T-helper 17 cell (primary cell): ENCODE data around the gene DAND5. TPM values are rescaled to one million over a fixed set of nuclear protein-coding genes. Genes with fewer than 3 reads are reported as not detected.
"Not testable (repeated sequence)": the region's sequence is repeated elsewhere in the genome, so short reads cannot be mapped to it uniquely, and the experiment has no call there.

Experiments
- ATAC-seq: fragments of 150-1000 bp; cut with Tn5 transposase; 2 replicates; pipeline ENCODE4 v1.10.0; 2021; ENCODE audit warnings: mild to moderate bottlenecking, moderate library complexity
- DNase-seq, 3 donors: peaks; one replicate each; pipeline versions ENCODE4 v3.0.0 to v3.0.0-alpha.2; 2020 to 2021
- H3K9me3 ChIP-seq: one replicate; pipeline ENCODE4 v1.7.0; 2013; ENCODE audit warnings: low read length, mild to moderate bottlenecking; ENCODE audit not compliant: control insufficient read depth, poor library complexity, severe bottlenecking
- H3K27ac Mint-ChIP-seq: one replicate; pipeline ENCODE4 v1.8.0; 2022; ENCODE audit warnings: mild to moderate bottlenecking, moderate library complexity, mixed read lengths
- H3K27me3 Mint-ChIP-seq: one replicate; pipeline ENCODE4 v1.8.0; 2022; ENCODE audit warnings: mixed read lengths
- H3K36me3 Mint-ChIP-seq: one replicate; pipeline ENCODE4 v1.8.0; 2022; ENCODE audit warnings: low read depth, mixed read lengths
- H3K4me1 Mint-ChIP-seq: one replicate; pipeline ENCODE4 v1.8.0; 2022; ENCODE audit warnings: mild to moderate bottlenecking, mixed read lengths
- H3K4me3 Mint-ChIP-seq: one replicate; pipeline ENCODE4 v1.8.0; 2022; ENCODE audit warnings: mild to moderate bottlenecking, moderate library complexity, mixed read lengths
- total RNA-seq, 4 donors: library from RNA in 2 of 4; stranded (reverse) in 2 of 4; gene quantifications; one replicate each; pipeline ENCODE4 v1.2.3 and lab custom pipeline; 2022 to 2026

The DAND5 gene
- total RNA-seq, 2 donors from 2014 or later: not detected

GRCh38 chr19:12959481-12959880 is 9.9 kb upstream of the DAND5 start:
- peaks cover 17% of the 10 kb centered on the region for H3K4me1 Mint-ChIP-seq
- no peaks in the 10 kb centered on the region for H3K27me3 Mint-ChIP-seq
- H3K36me3 Mint-ChIP-seq: peaks cover 4% of the 10 kb centered on the region
- H3K27ac Mint-ChIP-seq: no peak overlapping the region
- no peak for ATAC-seq
- no peak for DNase-seq
- H3K4me3 Mint-ChIP-seq: no peak overlapping the region
- H3K9me3 ChIP-seq: no peaks in the 10 kb centered on the region

GRCh38 chr19:12965017-12965811 is 4.2 kb upstream of the DAND5 start:
- peak; percentile 95 for ATAC-seq
- Mint-ChIP-seq H3K27ac (peak overlapping the region; percentile 65), H3K4me3 (peak overlapping the region; percentile 97), H3K36me3 (peaks cover 4% of the 10 kb centered on the region), H3K4me1 (peaks cover 6% of the 10 kb centered on the region), H3K27me3 (no peaks in the 10 kb centered on the region)
- H3K9me3 ChIP-seq: no peaks in the 10 kb centered on the region
- peak; percentile 71 to 81 (median 77) for DNase-seq

GRCh38 chr19:12965812-12966135 is 3.6 kb upstream of the DAND5 start:
- no peak overlapping the region for H3K27ac Mint-ChIP-seq
- ATAC-seq (no peak), DNase-seq (no peak)
- peaks cover 4% of the 10 kb centered on the region for H3K36me3 Mint-ChIP-seq
- no peaks in the 10 kb centered on the region for H3K9me3 ChIP-seq
- H3K4me3 Mint-ChIP-seq: peak overlapping the region; percentile 97
- peaks cover 6% of the 10 kb centered on the region for H3K4me1 Mint-ChIP-seq
- H3K27me3 Mint-ChIP-seq: no peaks in the 10 kb centered on the region

- Mint-ChIP-seq H3K4me3 (no peak overlapping the region), H3K27ac (no peak overlapping the region), H3K36me3 (peaks cover 2% of the 10 kb centered on the region)
Measured at GRCh38 chr19:12967907-12968306, 1.5 kb upstream of the DAND5 start.

GRCh38 chr19:12970070-12970820 is 869 bp downstream of the DAND5 start:
- H3K4me1 Mint-ChIP-seq: no peaks in the 10 kb centered on the region
- H3K36me3 Mint-ChIP-seq: no peaks in the 10 kb centered on the region
- ATAC-seq: no peak
- DNase-seq: no peak
- no peak overlapping the region for H3K27ac Mint-ChIP-seq
- no peaks in the 10 kb centered on the region for H3K27me3 Mint-ChIP-seq
- H3K9me3 ChIP-seq: no peaks in the 10 kb centered on the region
- H3K4me3 Mint-ChIP-seq: no peak overlapping the region

More at GRCh38 chr19:12967907-12968306, 1.5 kb upstream of the DAND5 start:
- ATAC-seq (no peak), DNase-seq (no peak)
- no peaks in the 10 kb centered on the region for H3K9me3 ChIP-seq
- peaks cover 4% of the 10 kb centered on the region for H3K4me1 Mint-ChIP-seq
- no peaks in the 10 kb centered on the region for H3K27me3 Mint-ChIP-seq

- peaks cover 6% of the 10 kb centered on the region for H3K4me1 Mint-ChIP-seq
- H3K27me3 Mint-ChIP-seq: peaks cover 15% of the 10 kb centered on the region
- no peak overlapping the region for H3K27ac Mint-ChIP-seq
Measured at GRCh38 chr19:12973236-12973635, 3.9 kb downstream of the DAND5 start.

GRCh38 chr19:12974301-12975220 is 5.2 kb downstream of the DAND5 start:
- Mint-ChIP-seq H3K27ac (no peak overlapping the region), H3K4me3 (no peak overlapping the region), H3K27me3 (peaks cover 16% of the 10 kb centered on the region), H3K36me3 (peaks cover 2% of the 10 kb centered on the region), H3K4me1 (peaks cover 6% of the 10 kb centered on the region)
- ATAC-seq (no peak), DNase-seq (no peak)
- H3K9me3 ChIP-seq: no peaks in the 10 kb centered on the region

More at GRCh38 chr19:12973236-12973635, 3.9 kb downstream of the DAND5 start:
- ATAC-seq (no peak), DNase-seq (no peak)
- no peak overlapping the region for H3K4me3 Mint-ChIP-seq
- H3K36me3 Mint-ChIP-seq: peaks cover 2% of the 10 kb centered on the region
- H3K9me3 ChIP-seq: no peaks in the 10 kb centered on the region

GRCh38 chr19:12975221-12975741 is 5.9 kb downstream of the DAND5 start:
- no peak for ATAC-seq
- no peak for DNase-seq

GRCh38 chr19:12976109-12976508 is 6.7 kb downstream of the DAND5 start:
- not testable (repeated sequence) for H3K4me3 Mint-ChIP-seq, H3K9me3 ChIP-seq, H3K4me1 Mint-ChIP-seq, ATAC-seq, H3K27ac Mint-ChIP-seq, H3K36me3 Mint-ChIP-seq, DNase-seq
- H3K27me3 Mint-ChIP-seq: peaks cover 16% of the 10 kb centered on the region

More at GRCh38 chr19:12975221-12975741, 5.9 kb downstream of the DAND5 start:
- Mint-ChIP-seq H3K36me3 (peaks cover 2% of the 10 kb centered on the region), H3K27ac (no peak overlapping the region), H3K4me3 (no peak overlapping the region), H3K4me1 (peaks cover 6% of the 10 kb centered on the region), H3K27me3 (peaks cover 16% of the 10 kb centered on the region)
- no peaks in the 10 kb centered on the region for H3K9me3 ChIP-seq

- H3K27me3 Mint-ChIP-seq: peaks cover 16% of the 10 kb centered on the region
- no peaks in the 10 kb centered on the region for H3K9me3 ChIP-seq
- no peak overlapping the region for H3K27ac Mint-ChIP-seq
- H3K36me3 Mint-ChIP-seq: peaks cover 2% of the 10 kb centered on the region
- DNase-seq: no peak
- peaks cover 7% of the 10 kb centered on the region for H3K4me1 Mint-ChIP-seq
- no peak for ATAC-seq
- H3K4me3 Mint-ChIP-seq: no peak overlapping the region
Measured at GRCh38 chr19:12979974-12980373, 10.6 kb downstream of the DAND5 start.

GRCh38 chr19:12982648-12983047 is 13.3 kb downstream of the DAND5 start:
- H3K27me3 Mint-ChIP-seq: peaks cover 15% of the 10 kb centered on the region
- no peak for ATAC-seq

GRCh38 chr19:12983091-12983490 is 13.7 kb downstream of the DAND5 start:
- Mint-ChIP-seq H3K4me1 (peaks cover 10% of the 10 kb centered on the region), H3K27ac (no peak overlapping the region), H3K27me3 (peaks cover 11% of the 10 kb centered on the region), H3K36me3 (no peaks in the 10 kb centered on the region), H3K4me3 (no peak overlapping the region)
- ATAC-seq (no peak), DNase-seq (no peak)
- H3K9me3 ChIP-seq: no peaks in the 10 kb centered on the region

More at GRCh38 chr19:12982648-12983047, 13.3 kb downstream of the DAND5 start:
- Mint-ChIP-seq H3K4me1 (peaks cover 15% of the 10 kb centered on the region), H3K27ac (no peak overlapping the region), H3K4me3 (no peak overlapping the region), H3K36me3 (peaks cover 2% of the 10 kb centered on the region)
- H3K9me3 ChIP-seq: no peaks in the 10 kb centered on the region
- no peak for DNase-seq
